GM10266 (cell line): ENCODE results near the gene ARHGAP29.
"Not testable (repeated sequence)": the region's sequence is repeated elsewhere in the genome, so short reads cannot be mapped to it uniquely, and the experiment has no call there.

Experiments
- DNase-seq: peaks from one replicate; pipeline ENCODE4 v3.0.0; 2012; ENCODE audit errors: extremely low spot score
- CTCF ChIP-seq: IDR thresholded peaks from 2 replicates; pipeline ENCODE4 v1.5.1; 2012; ENCODE audit warnings: mild to moderate bottlenecking, low read depth; ENCODE audit not compliant: control insufficient read depth, insufficient read depth; ENCODE audit errors: missing control alignments

Gene ARHGAP29

GRCh38 chr1:94180650-94181049 is 56.7 kb downstream of the ARHGAP29 start:
- no peak for TF ChIP-seq CTCF
- no peak for DNase-seq

GRCh38 chr1:94178901-94179300 is 58.5 kb downstream of the ARHGAP29 start:
- no peak for TF ChIP-seq CTCF
- DNase-seq = no peak

- DNase-seq = no peak
- no peak for TF ChIP-seq CTCF
Measured at GRCh38 chr1:94169126-94169525, 68.3 kb downstream of the ARHGAP29 start.

GRCh38 chr1:94165843-94166242 is 71.5 kb downstream of the ARHGAP29 start:
- no peak for TF ChIP-seq CTCF
- DNase-seq = no peak

- DNase-seq = not testable (repeated sequence)
Measured at GRCh38 chr1:94164885-94165284, 72.5 kb downstream of the ARHGAP29 start.

GRCh38 chr1:94164121-94164520 is 73.3 kb downstream of the ARHGAP29 start:
- DNase-seq = not testable (repeated sequence)

GRCh38 chr1:94163249-94163648 is 74.1 kb downstream of the ARHGAP29 start:
- not testable (repeated sequence) for DNase-seq

GRCh38 chr1:94160811-94161210 is 76.6 kb downstream of the ARHGAP29 start:
- DNase-seq = no peak
- TF ChIP-seq CTCF = no peak

- no peak for DNase-seq
- TF ChIP-seq CTCF = no peak
Measured at GRCh38 chr1:94156096-94156625, 81.2 kb downstream of the ARHGAP29 start.
